Breast epithelium (tissue), 3 donors: ENCODE measurements around the gene CEP164.

Experiments used
- CTCF ChIP-seq, 3 donors: fragments of 450-650 bp; IDR thresholded peaks; one replicate each; pipeline ENCODE4 v1.5.1; 2016 to 2017; ENCODE audit warnings: antibody characterized with exemption in 3 of 3, mild to moderate bottlenecking in 3 of 3, moderate library complexity in 3 of 3
- POLR2A ChIP-seq: fragments of 450-650 bp; IDR thresholded peaks from one replicate; pipeline ENCODE4 v1.6.1; 2016; ENCODE audit warnings: antibody characterized with exemption, mild to moderate bottlenecking, moderate library complexity
- POLR2AphosphoS5 ChIP-seq, 3 donors: sonication (generic); formaldehyde crosslinking; IDR thresholded peaks; one replicate each; pipeline ENCODE4 v1.6.1; 2017; ENCODE audit warnings: antibody characterized with exemption in 3 of 3

GRCh38 chr11:117410861-117411710 lies 83.4 kb downstream of the CEP164 start:
- no peak for TF ChIP-seq CTCF (IDR thresholded peaks at IDR 0.05)
- TF ChIP-seq POLR2AphosphoS5 (IDR thresholded peaks at IDR 0.05), result no peak
- no peak for TF ChIP-seq POLR2A
